GM18511 (cell line): ENCODE data around the gene CHTOP.

Experiments used
- ATAC-seq: cut with Tn5 transposase; IDR thresholded peaks from one replicate; pipeline ENCODE4 v1.9.1; 2021; ENCODE audit warnings: mild to moderate bottlenecking, moderate library complexity; ENCODE audit not compliant: unreplicated experiment

Gene CHTOP

GRCh38 chr1:153683854-153684253 lies 50.0 kb downstream of the CHTOP start:
- no peak for ATAC-seq

DNA sequence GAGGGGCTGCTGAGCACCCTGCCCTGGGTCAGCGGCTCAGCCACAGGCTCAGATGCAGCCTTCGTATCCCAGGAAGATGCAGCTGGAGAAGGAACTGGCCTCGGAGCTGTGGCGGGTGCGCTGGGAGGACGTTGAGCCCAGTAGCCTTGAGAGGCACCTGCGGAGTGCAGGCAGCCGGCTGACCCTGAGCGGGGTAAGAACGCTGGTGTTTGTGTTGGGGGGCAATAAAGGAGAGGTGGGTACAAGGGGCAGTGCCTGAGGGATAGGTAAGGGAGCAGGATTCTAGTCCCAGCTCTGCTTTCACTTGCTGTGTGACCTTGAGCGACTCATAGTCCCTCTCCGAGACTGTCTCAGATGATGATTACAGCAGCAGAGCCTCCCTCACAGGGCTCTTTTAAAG lies 51.0 kb downstream of the CHTOP start:
- no peak for ATAC-seq

GRCh38 chr1:153685544-153686340 lies 51.9 kb downstream of the CHTOP start:
- no peak for ATAC-seq

DNA sequence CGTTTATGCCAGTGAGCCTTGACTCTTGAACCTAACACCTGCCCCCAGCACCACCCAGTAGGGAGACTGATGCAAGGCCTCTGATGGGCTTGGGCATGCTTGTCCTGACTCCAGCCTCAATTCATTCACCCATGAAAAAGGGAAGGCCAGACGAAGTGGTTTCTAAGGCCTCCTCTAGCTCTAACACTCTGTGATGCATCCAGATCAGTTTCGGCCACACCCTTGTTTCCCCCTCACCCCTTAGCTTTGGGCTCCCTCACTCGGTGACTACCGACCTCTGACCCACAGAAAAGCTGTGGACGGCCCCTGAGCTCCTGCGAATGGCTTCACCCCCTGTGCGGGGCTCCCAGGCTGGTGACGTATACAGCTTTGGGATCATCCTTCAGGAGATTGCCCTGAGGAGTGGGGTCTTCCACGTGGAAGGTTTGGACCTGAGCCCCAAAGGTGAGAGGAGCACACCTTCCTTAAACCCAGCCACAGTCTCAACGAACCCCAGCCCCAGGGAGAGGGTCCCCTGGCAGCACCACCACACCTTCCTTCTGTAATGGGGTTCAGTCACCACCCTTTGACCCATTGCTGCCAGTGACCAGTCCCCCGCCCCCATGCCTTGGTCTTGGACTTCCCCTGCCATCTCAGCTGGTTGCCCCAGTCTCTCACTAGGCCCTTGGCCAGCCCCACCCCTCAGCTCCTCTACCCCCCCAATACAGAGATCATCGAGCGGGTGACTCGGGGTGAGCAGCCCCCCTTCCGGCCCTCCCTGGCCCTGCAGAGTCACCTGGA lies 53.7 kb downstream of the CHTOP start:
- ATAC-seq = no peak

- ATAC-seq = no peak
These were observed 54.4 kb downstream of the CHTOP start for GRCh38 chr1:153688276-153688675.

DNA sequence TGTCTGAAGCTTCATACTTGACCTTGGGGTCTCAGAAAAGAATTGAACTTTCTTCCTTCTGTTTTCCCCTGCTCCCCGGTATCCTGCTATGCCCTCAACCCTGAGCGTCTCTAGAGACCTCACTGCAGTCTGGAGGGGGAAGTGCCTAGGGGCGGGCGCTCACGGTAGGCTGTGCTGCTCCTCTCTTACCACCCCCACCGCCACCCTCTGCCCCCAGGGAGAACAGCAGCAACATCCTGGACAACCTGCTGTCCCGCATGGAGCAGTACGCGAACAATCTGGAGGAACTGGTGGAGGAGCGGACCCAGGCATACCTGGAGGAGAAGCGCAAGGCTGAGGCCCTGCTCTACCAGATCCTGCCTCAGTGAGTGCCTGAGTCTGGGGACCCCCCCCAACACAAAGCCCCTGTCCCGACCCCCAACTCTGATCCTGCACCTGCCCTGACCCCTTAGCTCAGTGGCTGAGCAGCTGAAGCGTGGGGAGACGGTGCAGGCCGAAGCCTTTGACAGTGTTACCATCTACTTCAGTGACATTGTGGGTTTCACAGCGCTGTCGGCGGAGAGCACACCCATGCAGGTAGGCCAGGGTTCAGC lies 55.0 kb downstream of the CHTOP start:
- no peak for ATAC-seq

DNA sequence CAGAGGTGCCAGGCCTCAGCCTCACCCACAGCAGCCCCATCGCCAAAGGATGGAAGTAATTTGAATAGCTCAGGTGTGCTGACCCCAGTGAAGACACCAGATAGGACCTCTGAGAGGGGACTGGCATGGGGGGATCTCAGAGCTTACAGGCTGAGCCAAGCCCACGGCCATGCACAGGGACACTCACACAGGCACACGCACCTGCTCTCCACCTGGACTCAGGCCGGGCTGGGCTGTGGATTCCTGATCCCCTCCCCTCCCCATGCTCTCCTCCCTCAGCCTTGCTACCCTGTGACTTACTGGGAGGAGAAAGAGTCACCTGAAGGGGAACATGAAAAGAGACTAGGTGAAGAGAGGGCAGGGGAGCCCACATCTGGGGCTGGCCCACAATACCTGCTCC lies 59.6 kb downstream of the CHTOP start:
- ATAC-seq = no peak
